ENCODE measurements around the gene HMGB4. TPM values are rescaled to one million over a fixed set of nuclear protein-coding genes. Genes with fewer than 3 reads are reported as not detected.
A peak's percentile ranks its signal among the peaks of the same experiment; 100 is the strongest.

The HMGB4 gene
- polyA plus RNA-seq, 2 of the 4 experiments (the other 2 are of a cell fraction), result not detected

- no peak for DNase-seq (ENCODE audit: low read depth in 1 of 2, low spot score in 1 of 2)
- Histone ChIP-seq H3K4me3 (no peak overlapping the region), H3K4me2 (no peak overlapping the region), H3K27ac (no peak overlapping the region), H3K9me3 (no peaks in the 10 kb centered on the region), H3K4me1 (no peaks in the 10 kb centered on the region)
- ChIA-PET POLR2A (no interaction called here), CTCF (no interaction called here)
- FAIRE-seq, result no peak
- TF ChIP-seq RARB (CRISPR knock-in tag; IDR thresholded peaks at IDR 0.05) (no peak), HOXA7 (CRISPR knock-in tag; IDR thresholded peaks at IDR 0.05) (no peak), MAX (IDR thresholded peaks at IDR 0.05) (no peak), RFX5 (IDR thresholded peaks at IDR 0.05) (no peak), FOXS1 (CRISPR knock-in tag; IDR thresholded peaks at IDR 0.05) (no peak), USF2 (IDR thresholded peaks at IDR 0.05) (no peak), EHMT2 (IDR thresholded peaks at IDR 0.05; ENCODE audit: low read depth) (no peak), CHD2 (IDR thresholded peaks at IDR 0.05; ENCODE audit: low read length, partially characterized antibody) (no peak), POLR2AphosphoS2 (conservative IDR thresholded peaks at IDR 0.05; ENCODE audit: low read length) (no peak), KDM1A (IDR thresholded peaks at IDR 0.05; ENCODE audit: low read depth) (no peak), HEYL (CRISPR knock-in tag; IDR thresholded peaks at IDR 0.05) (no peak), SREBF2 (IDR thresholded peaks at IDR 0.05) (no peak), SMC3 (IDR thresholded peaks at IDR 0.05) (no peak), RNF2 (IDR thresholded peaks at IDR 0.05; ENCODE audit: borderline replicate concordance, low read depth) (no peak), MAZ (IDR thresholded peaks at IDR 0.05; ENCODE audit: borderline replicate concordance, low read depth, low read length) (no peak), TFCP2L1 (CRISPR knock-in tag; IDR thresholded peaks at IDR 0.05) (no peak), ZNF302 (CRISPR knock-in tag; IDR thresholded peaks at IDR 0.05) (no peak)
- TF ChIP-seq, protein P1, sequence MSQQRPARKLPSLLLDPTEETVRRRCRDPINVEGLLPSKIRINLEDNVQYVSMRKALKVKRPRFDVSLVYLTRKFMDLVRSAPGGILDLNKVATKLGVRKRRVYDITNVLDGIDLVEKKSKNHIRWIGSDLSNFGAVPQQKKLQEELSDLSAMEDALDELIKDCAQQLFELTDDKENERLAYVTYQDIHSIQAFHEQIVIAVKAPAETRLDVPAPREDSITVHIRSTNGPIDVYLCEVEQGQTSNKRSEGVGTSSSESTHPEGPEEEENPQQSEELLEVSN (IDR thresholded peaks at IDR 0.05; ENCODE audit: borderline replicate concordance, low read depth), result no peak
- ATAC-seq, result no peak
These were observed 11.2 kb upstream of the HMGB4 start for GRCh38 chr1:33852711-33853110.

DNA sequence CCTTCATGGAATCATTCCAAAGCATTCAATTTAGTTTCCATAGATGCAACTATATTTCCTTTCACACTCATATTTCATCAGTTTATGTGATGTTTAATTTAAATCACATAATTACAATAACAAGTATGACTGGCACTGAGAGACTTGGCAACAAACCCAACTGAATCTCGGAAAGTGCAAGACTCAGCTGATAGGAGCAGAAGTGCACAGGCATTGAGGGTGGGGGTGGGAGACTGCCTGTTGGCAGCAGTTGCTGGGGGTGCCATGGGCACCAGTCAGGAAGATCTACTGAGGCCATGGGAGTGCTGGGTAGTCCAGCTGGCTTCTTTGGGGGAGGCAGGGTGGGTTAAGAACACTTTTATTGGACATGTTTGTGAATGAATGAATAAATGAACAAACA lies 10.4 kb upstream of the HMGB4 start:
- Histone ChIP-seq H3K4me3 (no peak overlapping the region), H3K27ac (no peak overlapping the region), H3K9me3 (no peaks in the 10 kb centered on the region), H3K4me2 (no peak overlapping the region), H3K4me1 (no peaks in the 10 kb centered on the region)
- DNase-seq (ENCODE audit: low read depth in 1 of 2, low spot score in 1 of 2) (no peak), FAIRE-seq (no peak), ATAC-seq (no peak)
- TF ChIP-seq CBX8 (IDR thresholded peaks at IDR 0.05) (no peak), MYC (IDR thresholded peaks at IDR 0.05; ENCODE audit: borderline replicate concordance, low read length) (no peak), BHLHE40 (IDR thresholded peaks at IDR 0.05; ENCODE audit: low read depth, low read length) (no peak), NR3C1 (IDR thresholded peaks at IDR 0.05) (no peak), MAZ (IDR thresholded peaks at IDR 0.05; ENCODE audit: borderline replicate concordance, low read depth, low read length) (no peak), MAX (IDR thresholded peaks at IDR 0.05) (no peak), USF2 (IDR thresholded peaks at IDR 0.05) (no peak), HDAC2 (IDR thresholded peaks at IDR 0.05) (no peak), HOXB13 (CRISPR knock-in tag; IDR thresholded peaks at IDR 0.05; ENCODE audit: low read depth) (no peak)
- no CpG with 5 or more reads among the region's 1 CpG for WGBS (ENCODE audit: missing lambda C conversion rate)
- POLR2A ChIA-PET, result no interaction called here
- CTCF ChIA-PET, result no interaction called here

GRCh38 chr1:33854091-33854490 lies 9.8 kb upstream of the HMGB4 start:
- CTCF ChIA-PET, result interaction anchor here (1.3 kb wide), 1 partner anchor 8 kb away, joined by 3 read pairs; no protein-coding TSS in a partner anchor
- Histone ChIP-seq H3K4me3 (no peak overlapping the region), H3K27ac (no peak overlapping the region), H3K4me1 (no peaks in the 10 kb centered on the region), H3K9me3 (no peaks in the 10 kb centered on the region), H3K4me2 (no peak overlapping the region)
- WGBS (ENCODE audit: missing lambda C conversion rate), result 3% methylated on average over 5 of the region's 5 CpGs
- DNase-seq (ENCODE audit: low read depth in 1 of 2, low spot score in 1 of 2), result no peak
- TF ChIP-seq PBX3 (IDR thresholded peaks at IDR 0.05) (no peak), MAFK (IDR thresholded peaks at IDR 0.05; ENCODE audit: partially characterized antibody) (no peak), EHF (CRISPR knock-in tag; IDR thresholded peaks at IDR 0.05) (no peak), REST (IDR thresholded peaks at IDR 0.05) (peak; percentile 49; the same call in 1 of the 2 replicates), HOXB13 (CRISPR knock-in tag; IDR thresholded peaks at IDR 0.05; ENCODE audit: low read depth) (no peak), NPAS2 (CRISPR knock-in tag; IDR thresholded peaks at IDR 0.05; ENCODE audit: borderline replicate concordance) (no peak)
- ATAC-seq, result no peak
- no peak for FAIRE-seq
- POLR2A ChIA-PET, result no interaction called here

Measured in A549 (cell line).